ENCODE measurements around the gene DAW1. TPM values are rescaled to one million over a fixed set of nuclear protein-coding genes. Genes with fewer than 3 reads are reported as not detected.

DAW1 gene
- total and polyA plus RNA-seq, 2 of the 4 experiments (the other 2 are of a cell fraction) = 0.86 to 1.4 TPM

DNA sequence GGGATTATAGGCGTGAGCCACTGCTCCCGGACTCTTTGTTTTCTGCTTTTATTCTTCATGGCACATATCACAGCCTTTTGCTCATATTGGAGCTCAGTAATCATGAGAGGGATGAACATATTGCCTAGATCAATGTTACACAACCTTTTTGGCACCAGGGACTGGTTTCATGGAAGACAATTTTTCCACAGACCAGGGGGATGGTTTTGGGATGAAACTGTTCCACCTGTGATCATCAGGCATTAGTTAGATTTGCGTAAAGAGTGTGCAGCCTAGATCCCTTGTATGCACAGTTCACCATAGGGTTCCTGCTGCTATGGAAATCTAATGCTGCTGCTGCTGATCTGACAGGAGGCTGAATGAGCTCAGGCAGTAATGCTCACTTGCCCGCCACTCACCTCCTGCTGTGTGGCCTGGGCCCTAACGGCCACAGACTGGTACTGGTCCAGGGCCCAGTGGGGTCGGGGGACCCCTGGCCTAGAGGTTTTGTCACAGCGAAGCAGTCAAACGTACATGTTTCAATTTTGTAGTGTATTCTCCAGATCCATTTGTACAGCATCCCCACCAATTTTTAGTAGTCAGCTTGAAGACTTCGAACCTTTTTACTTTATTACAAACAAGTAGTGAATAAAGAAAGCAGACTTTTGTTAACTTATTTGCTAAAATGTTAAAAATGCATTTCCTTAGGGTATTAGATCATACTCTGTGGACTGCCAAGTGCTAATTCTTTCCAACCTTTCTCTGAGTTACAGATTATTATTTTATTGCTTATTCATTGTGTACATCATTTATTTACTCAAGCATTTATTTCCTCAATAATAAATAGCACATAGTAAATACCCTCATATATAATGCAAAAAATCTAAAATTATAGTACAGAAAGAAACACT lies 6.2 kb downstream of the DAW1 start:
- Histone ChIP-seq H2AK5ac (ENCODE audit: low read depth, low read length) (no peak overlapping the region; the same call in 1 of the 2 replicates), H4K8ac (ENCODE audit: low read depth in 2 of 2, low read length in 2 of 2) (0 out of 4 replicates have a peak overlapping the region, but pooled peaks of 1 of the 2 experiments have one; percentile 57), H3K36me3 (ENCODE audit: control insufficient read depth, insufficient read depth, low read length) (no peaks in the 10 kb centered on the region), H3K4me2 (ENCODE audit: low read depth, low read length) (no peak overlapping the region), H2AK9ac (replicated peaks; ENCODE audit: low read depth, low read length, poor library complexity) (no peak overlapping the region), H3K56ac (ENCODE audit: extremely low read depth, insufficient read depth, low read length) (no peak overlapping the region), H3K23ac (ENCODE audit: low read depth, low read length) (no peak overlapping the region), H3K27me3 (ENCODE audit: control insufficient read depth, insufficient read depth, low read length) (no peaks in the 10 kb centered on the region), H2AFZ (replicated peaks; ENCODE audit: low read length, poor library complexity) (no peak overlapping the region), H4K20me1 (ENCODE audit: insufficient read depth, low read length) (no peaks in the 10 kb centered on the region), H3K18ac (ENCODE audit: low read depth, low read length) (peak overlapping the region; percentile 58; the same call in 1 of the 2 replicates), H2BK20ac (ENCODE audit: low read depth, low read length) (no peak overlapping the region), H3K4me1 (ENCODE audit: control insufficient read depth, insufficient read depth, low read length) (peaks cover 3% of the 10 kb centered on the region; the same call in 1 of the 2 replicates), H3K9me3 (ENCODE audit: control insufficient read depth, insufficient read depth, low read length) (no peaks in the 10 kb centered on the region), H2BK15ac (ENCODE audit: low read depth, low read length) (no peak overlapping the region), H3K9ac (ENCODE audit: low read depth, low read length) (no peak overlapping the region), H3K9me1 (ENCODE audit: insufficient read depth, low read length) (peaks cover 2% of the 10 kb centered on the region), H2BK5ac (ENCODE audit: low read depth, low read length, poor library complexity, severe bottlenecking) (no peak overlapping the region), H3K79me1 (ENCODE audit: low read depth in 1 of 2, low read length in 2 of 2) (no peaks in the 10 kb centered on the region), H3K4ac (ENCODE audit: low read depth, low read length) (no peak overlapping the region), H3K27ac (ENCODE audit: insufficient read depth, low read length) (no peak overlapping the region), H2BK120ac (ENCODE audit: low read depth, low read length) (no peak overlapping the region; the same call in 1 of the 2 replicates), H4K5ac (ENCODE audit: low read depth, low read length) (peak overlapping the region; percentile 72; the same call in 1 of the 2 replicates), H3K4me3 (ENCODE audit: insufficient read depth, low read depth, low read length) (no peak overlapping the region), H4K91ac (ENCODE audit: insufficient read depth, low read depth, low read length) (no peak overlapping the region; the same call in 1 of the 2 replicates), H3K14ac (replicated peaks; ENCODE audit: low read depth, low read length) (no peak overlapping the region)
- in situ Hi-C loops (cut with MboI; ENCODE audit: low sequenced_read_pairs) = loop anchor here (10.0 to 25.0 kb wide), 2 partner anchors 473 to 785 kb away; no protein-coding TSS in a partner anchor
- TF ChIP-seq CHD1 (IDR thresholded peaks at IDR 0.05; ENCODE audit: low read depth, low read length) = no peak
- no peak for TF ChIP-seq POLR2A (IDR thresholded peaks at IDR 0.05; ENCODE audit: low read depth, low read length)
- no peak for TF ChIP-seq MAFK (IDR thresholded peaks at IDR 0.05; ENCODE audit: low read depth, low read length)
- no peak for TF ChIP-seq CEBPB (IDR thresholded peaks at IDR 0.05; ENCODE audit: low read depth, low read length)
- TF ChIP-seq RAD21 (IDR thresholded peaks at IDR 0.05; ENCODE audit: low read length) = no peak
- TF ChIP-seq, protein P1, sequence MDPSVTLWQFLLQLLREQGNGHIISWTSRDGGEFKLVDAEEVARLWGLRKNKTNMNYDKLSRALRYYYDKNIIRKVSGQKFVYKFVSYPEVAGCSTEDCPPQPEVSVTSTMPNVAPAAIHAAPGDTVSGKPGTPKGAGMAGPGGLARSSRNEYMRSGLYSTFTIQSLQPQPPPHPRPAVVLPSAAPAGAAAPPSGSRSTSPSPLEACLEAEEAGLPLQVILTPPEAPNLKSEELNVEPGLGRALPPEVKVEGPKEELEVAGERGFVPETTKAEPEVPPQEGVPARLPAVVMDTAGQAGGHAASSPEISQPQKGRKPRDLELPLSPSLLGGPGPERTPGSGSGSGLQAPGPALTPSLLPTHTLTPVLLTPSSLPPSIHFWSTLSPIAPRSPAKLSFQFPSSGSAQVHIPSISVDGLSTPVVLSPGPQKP (IDR thresholded peaks at IDR 0.05; ENCODE audit: borderline replicate concordance, low read depth, low read length) = no peak
- no peak for TF ChIP-seq NFE2L2 (IDR thresholded peaks at IDR 0.05; ENCODE audit: low read depth, low read length)
- TF ChIP-seq, protein P2, sequence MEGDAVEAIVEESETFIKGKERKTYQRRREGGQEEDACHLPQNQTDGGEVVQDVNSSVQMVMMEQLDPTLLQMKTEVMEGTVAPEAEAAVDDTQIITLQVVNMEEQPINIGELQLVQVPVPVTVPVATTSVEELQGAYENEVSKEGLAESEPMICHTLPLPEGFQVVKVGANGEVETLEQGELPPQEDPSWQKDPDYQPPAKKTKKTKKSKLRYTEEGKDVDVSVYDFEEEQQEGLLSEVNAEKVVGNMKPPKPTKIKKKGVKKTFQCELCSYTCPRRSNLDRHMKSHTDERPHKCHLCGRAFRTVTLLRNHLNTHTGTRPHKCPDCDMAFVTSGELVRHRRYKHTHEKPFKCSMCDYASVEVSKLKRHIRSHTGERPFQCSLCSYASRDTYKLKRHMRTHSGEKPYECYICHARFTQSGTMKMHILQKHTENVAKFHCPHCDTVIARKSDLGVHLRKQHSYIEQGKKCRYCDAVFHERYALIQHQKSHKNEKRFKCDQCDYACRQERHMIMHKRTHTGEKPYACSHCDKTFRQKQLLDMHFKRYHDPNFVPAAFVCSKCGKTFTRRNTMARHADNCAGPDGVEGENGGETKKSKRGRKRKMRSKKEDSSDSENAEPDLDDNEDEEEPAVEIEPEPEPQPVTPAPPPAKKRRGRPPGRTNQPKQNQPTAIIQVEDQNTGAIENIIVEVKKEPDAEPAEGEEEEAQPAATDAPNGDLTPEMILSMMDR (conservative IDR thresholded peaks at IDR 0.05; ENCODE audit: low read depth, low read length) = no peak
- TF ChIP-seq FOS (IDR thresholded peaks at IDR 0.05; ENCODE audit: low read depth, low read length) = no peak
- TF ChIP-seq SMC3 (IDR thresholded peaks at IDR 0.05; ENCODE audit: low read depth, low read length) = no peak
- no peak for TF ChIP-seq MXI1 (IDR thresholded peaks at IDR 0.05; ENCODE audit: borderline replicate concordance, low read depth, low read length)
- no peak for TF ChIP-seq MAZ (IDR thresholded peaks at IDR 0.05; ENCODE audit: borderline replicate concordance, low read depth, low read length)
- TF ChIP-seq RFX5 (IDR thresholded peaks at IDR 0.05; ENCODE audit: low read depth, low read length) = no peak
- no peak for TF ChIP-seq BHLHE40 (IDR thresholded peaks at IDR 0.05; ENCODE audit: low read depth, low read length)
- ATAC-seq (ENCODE audit: low read depth) = peak; percentile 31
- no CpG with 5 or more reads among the region's 9 CpGs for WGBS, 2 experiments (ENCODE audit: extremely low coverage in 2 of 2, insufficient read length in 1 of 2)
- ChIA-PET CTCF (no interaction called here), POLR2A (ENCODE audit: unreplicated experiment) (no interaction called here)
- DNase-seq = no peak
- BruUV-seq (replicated peaks) = no TSS peak
- intact Hi-C loops (cut with micrococcal nuclease) = no loop called here
- dilution Hi-C loops (cut with HindIII; ENCODE audit: low sequenced_read_pairs, unreplicated experiment) = no loop called here

All from IMR-90 (cell line).